HG03469 (cell line): ENCODE results near the gene EFCAB9.

Experiments
- ATAC-seq: cut with Tn5 transposase; IDR thresholded peaks from one replicate; pipeline ENCODE4 v1.9.1; 2021; ENCODE audit warnings: mild to moderate bottlenecking, moderate library complexity, moderate number of reproducible peaks; ENCODE audit not compliant: unreplicated experiment

EFCAB9 gene

DNA sequence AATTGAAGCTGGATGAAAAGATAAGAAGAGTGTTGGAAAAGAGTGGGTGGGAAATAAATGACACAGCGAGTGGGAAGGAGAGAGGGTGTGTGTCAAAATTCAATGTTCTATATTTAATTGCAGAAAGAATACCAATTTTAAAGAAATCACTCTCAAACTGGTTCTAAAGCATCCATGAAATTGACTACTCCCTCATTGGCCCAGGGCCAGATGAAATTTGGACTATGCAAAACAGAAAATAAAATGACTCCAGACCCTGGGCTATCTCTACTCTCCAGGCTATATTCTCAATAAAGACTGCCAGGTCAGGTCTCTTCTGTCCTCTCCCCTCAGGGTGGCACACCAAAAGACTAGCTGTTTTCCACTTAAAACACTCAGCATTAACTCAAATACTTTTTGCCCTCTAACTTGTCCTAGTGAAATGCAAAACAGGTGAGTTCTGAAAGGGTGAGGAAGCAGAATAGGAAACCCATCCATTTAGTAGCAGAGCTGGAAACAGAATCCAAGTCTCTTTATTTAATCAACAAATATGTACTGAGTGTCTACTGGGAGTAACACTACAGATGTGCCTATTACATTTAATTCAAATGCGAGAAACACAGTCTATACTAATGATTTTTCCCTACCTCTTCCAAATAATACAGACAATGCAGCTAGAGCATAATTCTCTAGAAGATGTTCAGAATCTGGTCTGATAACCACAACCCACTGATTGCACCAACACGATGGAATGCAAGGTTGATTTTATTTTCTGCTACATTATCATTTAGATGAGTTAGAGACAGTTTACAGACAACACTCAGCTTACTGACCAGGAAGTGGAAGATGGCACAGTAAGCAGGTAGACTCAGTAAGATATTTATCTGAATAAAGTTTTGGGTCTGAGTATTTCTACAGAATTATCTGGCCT, 42.1 kb downstream of the EFCAB9 start:
- no peak for ATAC-seq

DNA sequence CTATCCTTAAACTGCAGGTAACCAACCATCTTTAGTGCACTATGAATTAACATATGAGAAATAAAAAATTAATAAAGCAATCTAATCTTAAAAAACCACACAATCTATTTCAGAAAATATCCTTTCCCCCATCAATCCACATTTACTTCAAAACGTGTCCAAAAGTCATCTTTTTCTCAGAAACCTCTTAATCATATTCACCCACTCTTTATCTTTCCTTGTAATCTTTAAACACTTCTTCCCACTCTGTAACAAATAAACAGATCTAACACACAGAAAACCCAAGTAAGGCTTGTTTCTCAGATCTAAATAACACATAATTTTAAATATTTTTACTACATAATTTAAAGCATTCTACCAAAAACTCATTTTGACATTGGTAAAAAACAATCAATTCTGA, 44.4 kb downstream of the EFCAB9 start:
- ATAC-seq: no peak

DNA sequence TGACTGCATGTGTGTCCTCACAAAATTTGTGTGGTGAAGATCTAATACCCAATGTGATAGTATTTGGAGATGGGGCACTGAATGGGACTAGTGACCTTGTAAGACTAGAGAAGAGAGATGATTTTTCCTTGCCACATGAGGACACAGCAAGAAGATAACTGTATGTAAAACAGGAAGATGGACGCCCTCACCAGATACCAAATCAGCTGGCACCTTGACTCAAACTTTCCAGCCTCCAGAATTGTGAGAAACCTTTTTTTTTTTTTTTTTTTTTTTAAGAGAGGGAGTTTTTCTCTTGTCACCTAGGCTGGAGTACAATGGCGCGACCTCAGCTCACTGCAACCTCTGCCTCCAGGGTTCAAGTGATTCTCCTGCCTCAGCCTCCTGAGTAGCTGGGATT, 49.3 kb downstream of the EFCAB9 start:
- ATAC-seq: no peak

DNA sequence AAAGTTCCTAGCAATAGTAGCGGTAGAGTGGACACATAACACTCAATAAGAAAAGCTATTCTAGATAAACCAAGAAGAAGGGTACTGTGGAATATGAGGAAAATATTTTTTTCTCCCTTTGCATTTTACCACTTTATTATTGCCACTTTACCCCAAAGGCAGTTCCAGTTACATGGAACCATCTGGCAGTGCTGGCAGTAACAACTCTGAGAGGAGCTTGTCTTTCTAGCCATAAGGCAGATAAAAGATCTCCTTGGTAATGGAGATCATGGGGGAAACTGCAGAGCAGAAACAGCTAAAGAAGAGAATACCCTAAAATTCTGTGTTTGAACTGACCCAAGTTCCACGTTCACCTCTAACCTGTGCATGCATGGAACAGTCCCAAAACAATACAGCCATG, 51.1 kb downstream of the EFCAB9 start:
- ATAC-seq: no peak

DNA sequence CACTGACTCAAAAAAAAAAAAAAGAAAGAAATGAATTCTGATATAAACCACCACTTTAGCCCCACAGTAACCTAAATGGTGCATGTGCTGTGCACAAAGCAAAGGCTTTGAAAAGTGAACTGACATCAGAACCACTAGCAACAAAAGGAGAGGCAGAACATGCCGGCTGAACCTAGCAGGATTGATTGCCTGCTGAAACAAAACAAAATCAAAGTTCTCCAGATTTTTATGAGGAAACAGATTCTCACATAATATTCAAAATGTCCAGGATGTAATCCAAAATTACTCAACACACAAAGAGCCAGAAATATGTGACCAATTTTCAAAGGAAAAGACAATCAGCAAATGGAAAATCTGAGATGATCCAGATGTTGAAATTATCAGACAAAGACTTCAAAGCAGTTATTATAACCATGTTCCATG, 51.7 kb downstream of the EFCAB9 start:
- ATAC-seq: no peak

DNA sequence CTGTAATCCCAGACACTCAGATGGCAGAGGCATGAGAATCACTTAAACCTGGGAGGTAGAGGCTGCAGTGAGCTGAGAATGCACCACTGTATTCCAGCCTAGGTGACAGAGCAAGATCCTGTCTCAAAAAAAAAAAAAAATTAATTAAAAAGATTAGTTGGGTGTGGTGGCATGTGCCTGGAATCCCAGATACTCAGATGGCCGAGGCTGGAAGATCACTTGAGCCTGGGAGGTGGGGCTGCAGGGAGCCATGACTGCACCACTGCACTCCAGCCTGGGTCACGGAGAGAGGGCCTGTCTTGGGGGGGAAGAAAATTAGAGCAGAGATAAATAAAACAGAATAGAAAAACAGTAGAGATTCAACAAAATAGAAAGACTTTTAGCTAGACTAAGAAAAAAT, 54.7 kb downstream of the EFCAB9 start:
- no peak for ATAC-seq

DNA sequence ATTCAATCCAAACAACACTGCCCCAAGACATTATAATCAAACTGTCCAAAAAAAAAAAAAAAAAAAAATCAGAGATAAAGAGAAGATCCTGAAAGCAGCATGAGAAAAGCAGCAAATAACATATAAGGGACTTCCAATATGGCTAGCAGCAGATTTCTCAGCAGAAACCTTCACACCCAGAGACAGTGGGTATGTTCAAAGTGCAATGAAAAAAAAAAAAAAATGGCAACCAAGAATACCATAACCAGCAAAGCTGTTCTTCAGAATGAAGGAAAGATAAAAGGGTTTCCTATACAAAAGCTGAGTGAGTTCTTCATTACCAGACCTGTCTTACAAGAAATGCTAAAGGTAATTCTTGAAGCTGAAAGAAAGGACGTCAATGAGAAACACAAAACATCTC, 57.4 kb downstream of the EFCAB9 start:
- ATAC-seq: no peak

DNA sequence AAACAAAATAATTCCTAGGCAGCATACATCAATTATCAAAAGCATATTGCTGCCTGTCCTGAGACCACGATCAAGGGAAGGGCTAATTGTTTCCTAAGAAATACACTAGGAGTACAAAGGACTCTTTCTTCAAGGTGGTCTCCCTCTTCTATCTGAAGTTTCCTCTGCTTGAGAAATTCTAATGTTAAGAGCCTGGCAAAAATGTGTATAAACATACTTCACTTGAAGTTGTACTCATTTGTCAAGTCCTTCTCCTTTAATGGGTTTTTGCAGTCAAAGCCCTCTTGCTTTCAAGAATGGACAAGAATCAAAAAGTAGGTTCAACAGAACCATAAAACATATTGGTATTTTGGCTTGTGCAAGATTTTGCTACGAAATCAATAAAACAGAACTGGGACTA, 58.5 kb downstream of the EFCAB9 start:
- ATAC-seq: no peak
